ENCODE data around the gene PIK3R1. TPM values are rescaled to one million over a fixed set of nuclear protein-coding genes. Genes with fewer than 3 reads are reported as not detected.

The PIK3R1 gene
- total RNA-seq, 1 experiment from 2014 or later: 11.3 TPM

DNA sequence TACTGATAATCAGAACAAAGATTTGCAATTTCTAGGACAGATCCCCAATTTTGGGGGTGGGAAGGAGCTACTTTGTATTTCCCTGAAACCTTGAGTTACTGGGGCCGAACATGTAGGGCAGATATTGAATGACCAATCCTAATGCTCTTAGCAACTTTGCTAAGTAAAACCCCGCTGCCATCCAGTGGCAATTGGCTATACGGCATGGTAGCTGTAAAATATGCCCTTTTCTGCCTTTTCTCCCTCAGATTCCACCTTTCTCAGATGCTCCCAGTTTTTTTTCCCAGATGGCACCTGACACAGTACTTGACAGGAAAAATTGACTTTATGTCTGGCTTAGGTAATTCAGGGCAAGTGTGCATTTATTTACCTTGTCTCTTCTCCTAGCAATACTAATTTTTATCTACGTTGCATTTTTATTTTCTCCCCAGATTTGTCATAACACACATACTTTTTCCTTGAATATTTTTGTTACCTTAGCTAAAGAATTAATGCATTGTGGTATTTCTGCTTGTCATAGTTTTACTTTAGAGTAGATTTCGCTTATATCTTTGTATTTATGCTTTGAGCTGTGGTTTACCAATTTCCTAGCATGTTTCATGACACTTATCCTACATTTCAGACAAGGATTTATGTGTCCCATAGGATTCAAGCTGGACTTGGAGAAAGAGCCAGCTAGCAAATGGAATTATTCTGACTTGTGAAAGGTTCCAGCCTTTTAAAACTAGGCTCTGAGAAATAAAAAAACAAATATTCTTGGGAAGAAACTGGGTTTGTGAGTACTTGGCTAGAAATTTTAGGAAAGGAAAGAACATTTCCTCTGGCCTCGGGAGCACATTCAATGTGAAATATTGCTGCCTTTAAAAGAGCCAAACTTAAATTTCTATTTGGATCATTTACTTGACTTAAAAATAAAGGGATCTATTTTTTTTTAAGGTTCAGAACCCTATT, 37.4 kb downstream of the PIK3R1 start:
- H4K91ac ChIP-seq (ENCODE audit: insufficient read length, low read depth, low read length): no peak overlapping the region
- H3K79me2 ChIP-seq (ENCODE audit: insufficient read depth, low read length): no peaks in the 10 kb centered on the region
- TF ChIP-seq, protein P1, sequence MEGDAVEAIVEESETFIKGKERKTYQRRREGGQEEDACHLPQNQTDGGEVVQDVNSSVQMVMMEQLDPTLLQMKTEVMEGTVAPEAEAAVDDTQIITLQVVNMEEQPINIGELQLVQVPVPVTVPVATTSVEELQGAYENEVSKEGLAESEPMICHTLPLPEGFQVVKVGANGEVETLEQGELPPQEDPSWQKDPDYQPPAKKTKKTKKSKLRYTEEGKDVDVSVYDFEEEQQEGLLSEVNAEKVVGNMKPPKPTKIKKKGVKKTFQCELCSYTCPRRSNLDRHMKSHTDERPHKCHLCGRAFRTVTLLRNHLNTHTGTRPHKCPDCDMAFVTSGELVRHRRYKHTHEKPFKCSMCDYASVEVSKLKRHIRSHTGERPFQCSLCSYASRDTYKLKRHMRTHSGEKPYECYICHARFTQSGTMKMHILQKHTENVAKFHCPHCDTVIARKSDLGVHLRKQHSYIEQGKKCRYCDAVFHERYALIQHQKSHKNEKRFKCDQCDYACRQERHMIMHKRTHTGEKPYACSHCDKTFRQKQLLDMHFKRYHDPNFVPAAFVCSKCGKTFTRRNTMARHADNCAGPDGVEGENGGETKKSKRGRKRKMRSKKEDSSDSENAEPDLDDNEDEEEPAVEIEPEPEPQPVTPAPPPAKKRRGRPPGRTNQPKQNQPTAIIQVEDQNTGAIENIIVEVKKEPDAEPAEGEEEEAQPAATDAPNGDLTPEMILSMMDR (conservative IDR thresholded peaks at IDR 0.05): peak; percentile 86
- H3K18ac ChIP-seq (ENCODE audit: insufficient read length, low read depth, low read length): no peak overlapping the region
- H3T11ph ChIP-seq (ENCODE audit: low read length): no peak overlapping the region
- H3K9ac ChIP-seq (ENCODE audit: extremely low read depth, insufficient read length, low read length): no peak overlapping the region
- H3K56ac ChIP-seq (ENCODE audit: insufficient read length, low read depth, low read length): no peak overlapping the region
- no peak overlapping the region for H3K23ac ChIP-seq (ENCODE audit: insufficient read length, low read depth, low read length)
- no peak overlapping the region for H2BK15ac ChIP-seq (ENCODE audit: low read depth, low read length)
- no peak overlapping the region for H2BK120ac ChIP-seq (ENCODE audit: low read depth, low read length, poor library complexity, severe bottlenecking)
- no peaks in the 10 kb centered on the region for H3K27me3 ChIP-seq (ENCODE audit: insufficient read depth, low read length)
- no CpG with 5 or more reads among the region's 6 CpGs for WGBS (ENCODE audit: extremely low coverage, insufficient read length, low lambda C conversion rate)
- no peak overlapping the region for H2BK5ac ChIP-seq (ENCODE audit: insufficient read length, low read length)
- Mint-ChIP-seq H3K36me3 (ENCODE audit: insufficient read depth in 1 of 3, low read depth in 3 of 3) (no peaks in the 10 kb centered on the region), H3K27me3 (ENCODE audit: low read depth) (no peaks in the 10 kb centered on the region), H3K27ac (no peak overlapping the region), H3K4me3 (no peak overlapping the region), H3K4me1 (peaks cover 33 to 38% of the 10 kb centered on the region in 2 experiments), H3K9me3 (no peaks in the 10 kb centered on the region)
- no peaks in the 10 kb centered on the region for H4K20me1 ChIP-seq (ENCODE audit: control insufficient read depth, insufficient read depth, insufficient read length)
- peaks cover 11% of the 10 kb centered on the region; the same call in 1 of the 2 replicates for H3K4me1 ChIP-seq (ENCODE audit: insufficient read depth, low read length)
- no peak overlapping the region for H4K8ac ChIP-seq (replicated peaks; ENCODE audit: insufficient read length, low read depth, low read length)
- no peak overlapping the region for H3K4ac ChIP-seq (ENCODE audit: low read depth, low read length)
- no peaks in the 10 kb centered on the region for H3K79me1 ChIP-seq (ENCODE audit: insufficient read depth, low read depth, low read length, poor library complexity, severe bottlenecking)
- H3K27ac ChIP-seq (ENCODE audit: insufficient read length, low read depth, low read length): no peak overlapping the region
- no peak overlapping the region for H3K4me2 ChIP-seq (ENCODE audit: insufficient read depth, insufficient read length, low read length)
- H3K23me2 ChIP-seq (ENCODE audit: insufficient read length, low read depth, low read length, poor library complexity, severe bottlenecking): no peaks in the 10 kb centered on the region
- no peaks in the 10 kb centered on the region for H3K9me3 ChIP-seq (ENCODE audit: control insufficient read depth, low read depth, low read length)
- H4K5ac ChIP-seq (ENCODE audit: insufficient read length, low read depth, low read length): no peak overlapping the region
- no peak overlapping the region for H3K14ac ChIP-seq (ENCODE audit: insufficient read depth, low read length)
- no peak overlapping the region for H2BK12ac ChIP-seq (ENCODE audit: insufficient read length, low read depth, low read length)
- H2AFZ ChIP-seq (ENCODE audit: low read length): no peak overlapping the region
- peak; percentile 58 for DNase-seq
- no peak overlapping the region for H2BK20ac ChIP-seq (ENCODE audit: low read depth, low read length, poor library complexity, severe bottlenecking)
- H2AK5ac ChIP-seq (ENCODE audit: insufficient read length, low read length): no peak overlapping the region

All from H9 (cell line).